Activated CD8-positive, alpha-beta memory T cell treated with anti-CD3 and anti-CD28 coated beads for 36 hours (primary cell): ENCODE measurements around the gene ZSCAN29. TPM values are rescaled to one million over a fixed set of nuclear protein-coding genes. Genes with fewer than 3 reads are reported as not detected.
"Not testable (repeated sequence)": the region's sequence is repeated elsewhere in the genome, so short reads cannot be mapped to it uniquely, and the experiment has no call there.

Experiments used
- CTCF ChIA-PET: fragments of 350-600 bp; sonication (Branson Sonifier 250); formaldehyde crosslinking; loops from one replicate; lab custom pipeline; 2021; ENCODE audit warnings: antibody characterized with exemption; lab: Charles Lee
- POLR2A ChIA-PET: fragments of 350-600 bp; sonication (Branson Sonifier 250); formaldehyde crosslinking; loops from one replicate; lab custom pipeline; 2021; ENCODE audit warnings: antibody characterized with exemption; lab: Charles Lee
- total RNA-seq, 2 experiments: library from RNA; stranded (reverse); gene quantifications; one replicate each; pipeline ENCODE4 v1.2.3, GENCODE V29; 2021

The ZSCAN29 gene
- 10 to 100 TPM; 24.7 to 25.6 TPM for total RNA-seq

DNA sequence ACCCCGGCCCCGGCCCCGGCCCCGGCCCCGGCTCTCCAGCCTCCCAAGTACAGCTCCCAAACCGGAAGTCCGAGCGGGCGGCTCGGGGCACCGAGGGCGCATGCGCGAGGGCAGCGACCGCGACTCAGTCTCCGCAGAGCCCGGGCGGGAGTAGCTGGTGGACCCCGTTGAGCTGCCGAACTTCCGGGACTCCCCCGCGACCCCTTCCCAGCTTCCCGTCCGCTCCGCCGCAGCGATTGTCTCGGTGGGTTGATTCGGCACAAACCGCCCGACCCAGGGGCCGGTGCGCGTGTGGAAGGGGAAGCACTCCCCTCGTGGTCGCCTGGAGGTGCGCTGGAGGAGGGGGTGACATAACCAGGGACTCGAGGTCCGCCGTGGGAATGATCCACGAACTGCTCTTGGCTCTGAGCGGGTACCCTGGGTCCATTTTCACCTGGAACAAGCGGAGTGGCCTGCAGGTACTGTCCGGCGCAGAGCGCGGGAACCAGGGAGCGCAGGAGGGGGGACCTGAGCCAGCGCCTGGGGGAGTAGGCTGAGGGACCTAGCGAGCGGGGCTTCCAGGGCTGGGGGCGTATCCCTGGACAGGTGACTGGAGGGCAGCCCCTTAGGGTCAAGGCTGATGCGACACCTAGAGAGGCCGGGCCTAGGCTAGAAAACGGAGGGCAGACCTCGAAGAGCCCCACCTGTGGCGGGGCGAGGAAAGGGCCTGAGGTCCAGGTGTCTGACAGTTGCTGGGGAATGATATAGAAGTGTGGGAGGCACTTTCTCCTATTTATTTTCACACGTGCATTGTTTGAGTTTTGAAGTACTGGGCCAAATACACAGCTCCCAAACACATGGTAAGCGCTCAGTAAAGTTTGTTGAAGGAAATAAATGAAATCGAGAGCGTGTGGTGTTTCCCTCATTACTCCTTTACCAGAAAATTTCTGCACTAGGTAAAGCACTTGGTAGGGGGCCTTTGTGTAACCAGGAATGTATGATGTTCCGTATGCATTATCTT lies at the start of gene ZSCAN29, which contains the start of gene TUBGCP4:
ZSCAN29 (minus strand) TSS at position 69 of the 1,000 bp plus-strand sequence. CDS start 1,130 bp downstream, outside the sequence.
TUBGCP4 (plus strand) TSS at position 127 of the 1,000 bp plus-strand sequence; CDS start at position 381, 254 bp downstream.
- CTCF ChIA-PET, result interaction anchor here (0.6 to 1.3 kb wide), 4 partner anchors 10 to 350 kb away, joined by 3 to 5 read pairs (median 3); no protein-coding TSS in a partner anchor

GRCh38 chr15:43420435-43420834 lies 49.6 kb upstream of the ZSCAN29 start:
- ChIA-PET CTCF (no interaction called here), POLR2A (no interaction called here)

More for the DNA sequence above, at the start of gene ZSCAN29, which contains the start of gene TUBGCP4:
- POLR2A ChIA-PET, result interaction anchor here (0.6 to 1.3 kb wide), 4 partner anchors 10 to 240 kb away, joined by 3 to 8 read pairs (median 3); no protein-coding TSS in a partner anchor

- ChIA-PET CTCF (no interaction called here), POLR2A (interaction anchor here (0.7 kb wide), 1 partner anchor 10 kb away, joined by 4 read pairs; no protein-coding TSS in a partner anchor)
Measured at GRCh38 chr15:43414196-43414595, 43.4 kb upstream of the ZSCAN29 start.

- ChIA-PET POLR2A (no interaction called here), CTCF (no interaction called here)
Measured at GRCh38 chr15:43412096-43412495, 41.3 kb upstream of the ZSCAN29 start.

GRCh38 chr15:43410572-43411214 lies 39.9 kb upstream of the ZSCAN29 start:
- CTCF ChIA-PET, result no interaction called here
- POLR2A ChIA-PET, result no interaction called here

GRCh38 chr15:43408789-43409188 lies 37.9 kb upstream of the ZSCAN29 start:
- CTCF ChIA-PET, result no interaction called here
- POLR2A ChIA-PET, result no interaction called here

DNA sequence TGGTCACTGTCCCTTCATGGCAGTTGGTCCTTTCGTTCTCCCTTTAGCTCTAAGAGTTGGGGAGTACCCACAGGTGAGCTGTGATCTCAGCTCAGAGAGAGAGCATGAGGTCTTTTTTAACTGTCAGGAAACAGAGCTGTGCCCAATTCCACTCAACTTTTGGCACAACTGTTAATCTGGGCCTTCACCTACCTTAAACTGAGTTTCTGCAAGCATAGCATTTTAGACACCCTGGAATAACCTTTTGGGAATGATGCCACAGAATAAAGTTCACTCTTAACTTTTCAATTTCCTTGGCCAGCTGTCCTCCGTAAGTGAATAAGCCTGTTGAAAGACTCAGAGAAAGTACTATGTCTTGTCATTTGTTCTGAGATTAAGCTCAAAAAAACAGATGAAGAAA lies 36.0 kb upstream of the ZSCAN29 start:
- CTCF ChIA-PET, result interaction anchor here (1.0 kb wide), 1 partner anchor 9 kb away, joined by 3 read pairs; no protein-coding TSS in a partner anchor
- POLR2A ChIA-PET, result no interaction called here

- CTCF ChIA-PET, result interaction anchor here (1.0 kb wide), 1 partner anchor 10 kb away, joined by 3 read pairs; no protein-coding TSS in a partner anchor
- POLR2A ChIA-PET, result no interaction called here
Measured at GRCh38 chr15:43406189-43406588, 35.3 kb upstream of the ZSCAN29 start.

DNA sequence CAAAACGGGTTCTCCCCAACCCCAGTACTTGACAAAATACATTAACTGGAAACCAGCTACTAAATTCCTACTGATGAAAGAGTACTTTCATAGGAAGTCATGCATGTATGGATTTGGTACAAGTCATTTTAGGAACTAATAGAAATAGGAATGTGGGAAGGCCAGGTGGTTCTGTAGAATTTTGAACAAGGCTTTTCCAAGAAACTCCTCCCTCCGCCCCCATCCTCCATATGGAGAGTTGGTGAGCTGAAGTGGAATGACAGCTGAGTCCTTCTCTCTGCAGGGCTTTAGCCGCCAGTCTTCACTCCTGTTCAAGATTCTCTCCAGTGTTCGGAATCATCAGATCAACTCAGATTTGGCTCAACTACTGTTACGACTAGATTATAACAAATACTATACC lies 33.3 kb upstream of the ZSCAN29 start:
- POLR2A ChIA-PET, result interaction anchor here (0.5 kb wide), 1 partner anchor 10 kb away, joined by 4 read pairs; no protein-coding TSS in a partner anchor
- CTCF ChIA-PET, result no interaction called here

- POLR2A ChIA-PET, result interaction anchor here (0.5 kb wide), 1 partner anchor 11 kb away, joined by 4 read pairs; no protein-coding TSS in a partner anchor
Measured at GRCh38 chr15:43403616-43404015, 32.8 kb upstream of the ZSCAN29 start.

DNA sequence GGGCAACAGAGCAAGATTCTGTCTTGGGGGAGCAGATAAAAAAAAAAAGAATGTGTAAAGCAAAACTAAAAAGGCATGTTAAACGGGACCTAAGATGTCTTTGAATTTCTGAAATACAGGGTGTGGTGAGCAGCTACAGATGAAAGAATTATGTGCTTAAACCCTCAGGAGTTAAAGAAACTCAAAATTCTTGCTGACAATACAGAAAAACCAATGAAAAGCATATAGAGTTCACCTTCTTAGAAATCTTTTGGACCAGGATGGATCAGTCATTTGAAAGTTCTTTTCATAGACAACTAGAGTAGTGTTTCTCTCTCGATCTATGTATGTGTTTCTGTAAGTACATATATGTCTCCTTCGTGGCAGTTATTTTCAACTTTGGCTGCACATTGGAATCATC lies 31.4 kb upstream of the ZSCAN29 start:
- POLR2A ChIA-PET, result no interaction called here
- CTCF ChIA-PET, result no interaction called here

More at GRCh38 chr15:43403616-43404015, 32.8 kb upstream of the ZSCAN29 start:
- CTCF ChIA-PET, result interaction anchor here (1.1 kb wide), 1 partner anchor 28 kb away, joined by 3 read pairs; no protein-coding TSS in a partner anchor

DNA sequence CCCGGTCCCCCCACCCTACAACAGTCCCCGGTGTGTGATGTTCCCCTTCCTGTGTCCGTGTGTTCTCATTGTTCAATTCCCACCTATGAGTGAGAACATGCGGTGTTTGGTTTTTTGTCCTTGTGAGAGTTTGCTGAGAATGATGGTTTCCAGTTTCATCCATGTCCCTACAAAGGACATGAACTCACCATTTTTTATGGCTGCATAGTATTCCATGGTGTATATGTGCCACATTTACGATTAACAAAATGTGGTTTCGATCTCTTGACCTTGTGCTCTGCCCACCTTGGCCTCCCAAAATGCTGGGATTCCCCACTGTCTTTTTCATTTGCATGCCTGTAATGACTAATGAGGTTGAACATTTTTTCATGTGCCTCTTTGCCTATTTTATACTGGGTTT lies 22.7 kb upstream of the ZSCAN29 start:
- POLR2A ChIA-PET, CTCF ChIA-PET: not testable (repeated sequence)

DNA sequence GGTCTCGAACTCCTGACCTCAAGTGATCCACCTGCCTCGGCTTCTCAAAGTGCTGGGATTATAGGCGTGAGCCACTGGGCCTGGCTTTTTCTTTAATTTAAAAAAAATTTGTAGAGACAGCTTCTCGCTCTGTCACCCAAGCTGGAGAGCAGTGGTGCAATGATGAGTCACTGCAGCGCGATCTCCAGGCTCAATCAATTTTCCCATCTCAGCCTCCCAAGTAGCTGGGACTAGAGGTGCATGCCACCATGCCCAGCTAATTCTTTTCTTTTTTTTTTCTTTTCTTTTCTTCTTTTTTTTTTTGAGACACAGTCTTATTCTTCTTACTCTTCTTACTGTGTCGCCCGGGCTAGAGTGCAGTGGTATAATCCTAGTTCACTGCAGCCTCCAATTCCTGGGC lies 19.9 kb upstream of the ZSCAN29 start:
- ChIA-PET POLR2A (no interaction called here), CTCF (interaction anchor here (1.0 kb wide), 1 partner anchor 16 kb away, joined by 4 read pairs; no protein-coding TSS in a partner anchor)

GRCh38 chr15:43383070-43383469 lies 12.2 kb upstream of the ZSCAN29 start:
- POLR2A ChIA-PET, result interaction anchor here (0.6 kb wide), 1 partner anchor 128 kb away, joined by 3 read pairs; no protein-coding TSS in a partner anchor
- CTCF ChIA-PET, result no interaction called here

DNA sequence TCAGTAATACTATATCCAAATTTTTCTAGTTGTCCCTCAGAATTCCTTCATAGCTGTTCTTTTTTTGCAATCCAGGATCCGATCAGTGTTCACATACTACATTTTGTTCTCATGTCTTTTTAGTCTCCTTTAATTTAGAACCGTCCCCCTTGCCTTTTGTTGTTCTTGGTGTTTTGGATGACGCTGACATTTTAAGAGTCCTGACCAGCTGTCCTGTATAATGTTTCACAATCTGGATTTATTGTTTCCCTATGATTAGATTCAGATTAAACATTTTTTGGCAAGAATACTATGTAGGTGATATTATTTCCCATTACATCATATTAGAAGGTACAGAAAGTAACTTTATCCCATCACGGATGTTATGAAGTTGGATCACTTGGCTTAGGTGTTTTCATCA lies 11.5 kb upstream of the ZSCAN29 start:
- ChIA-PET CTCF (no interaction called here), POLR2A (no interaction called here)

DNA sequence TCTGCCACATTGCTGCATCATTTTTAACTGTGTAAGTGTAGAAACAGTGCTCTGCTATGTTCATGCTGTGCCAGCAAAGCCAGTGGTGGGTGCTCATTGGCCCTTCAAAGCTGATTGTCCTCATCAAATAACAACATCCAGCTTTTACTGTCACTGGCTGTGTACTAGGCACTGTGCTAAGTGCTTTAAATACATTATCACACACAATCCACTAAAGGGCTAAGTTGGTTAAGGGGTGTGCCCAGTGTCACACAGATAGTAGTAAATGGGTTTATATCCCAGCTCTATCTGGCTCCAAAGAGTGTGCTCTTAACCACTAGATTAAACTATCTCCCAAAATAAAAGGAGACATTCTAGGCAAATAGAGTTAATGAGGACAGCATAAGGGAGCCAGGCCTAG lies 7.8 kb upstream of the ZSCAN29 start:
- CTCF ChIA-PET, result no interaction called here
- POLR2A ChIA-PET, result no interaction called here

GRCh38 chr15:43376017-43376705 lies 5.3 kb upstream of the ZSCAN29 start:
- ChIA-PET CTCF (interaction anchor here (0.6 to 1.2 kb wide), 6 partner anchors 8 to 202 kb away, joined by 3 to 4 read pairs (median 3); no protein-coding TSS in a partner anchor), POLR2A (no interaction called here)

GRCh38 chr15:43370310-43370974 lies 401 bp downstream of the ZSCAN29 start:
- ChIA-PET CTCF (interaction anchor here (0.6 to 1.3 kb wide), 4 partner anchors 11 to 351 kb away, joined by 3 to 4 read pairs (median 3); no protein-coding TSS in a partner anchor), POLR2A (interaction anchor here (0.5 to 1.3 kb wide), 5 partner anchors 9 to 239 kb away, joined by 3 to 8 read pairs (median 3); no protein-coding TSS in a partner anchor)
